HG03196 (cell line): Measurements from ENCODE around the gene PLEKHG2.
"Not testable (repeated sequence)": the region's sequence is repeated elsewhere in the genome, so short reads cannot be mapped to it uniquely, and the experiment has no call there.

Experiments
- ATAC-seq: cut with Tn5 transposase; IDR thresholded peaks from one replicate; pipeline ENCODE4 v1.9.1; 2021; ENCODE audit not compliant: unreplicated experiment

The PLEKHG2 gene, protein sequence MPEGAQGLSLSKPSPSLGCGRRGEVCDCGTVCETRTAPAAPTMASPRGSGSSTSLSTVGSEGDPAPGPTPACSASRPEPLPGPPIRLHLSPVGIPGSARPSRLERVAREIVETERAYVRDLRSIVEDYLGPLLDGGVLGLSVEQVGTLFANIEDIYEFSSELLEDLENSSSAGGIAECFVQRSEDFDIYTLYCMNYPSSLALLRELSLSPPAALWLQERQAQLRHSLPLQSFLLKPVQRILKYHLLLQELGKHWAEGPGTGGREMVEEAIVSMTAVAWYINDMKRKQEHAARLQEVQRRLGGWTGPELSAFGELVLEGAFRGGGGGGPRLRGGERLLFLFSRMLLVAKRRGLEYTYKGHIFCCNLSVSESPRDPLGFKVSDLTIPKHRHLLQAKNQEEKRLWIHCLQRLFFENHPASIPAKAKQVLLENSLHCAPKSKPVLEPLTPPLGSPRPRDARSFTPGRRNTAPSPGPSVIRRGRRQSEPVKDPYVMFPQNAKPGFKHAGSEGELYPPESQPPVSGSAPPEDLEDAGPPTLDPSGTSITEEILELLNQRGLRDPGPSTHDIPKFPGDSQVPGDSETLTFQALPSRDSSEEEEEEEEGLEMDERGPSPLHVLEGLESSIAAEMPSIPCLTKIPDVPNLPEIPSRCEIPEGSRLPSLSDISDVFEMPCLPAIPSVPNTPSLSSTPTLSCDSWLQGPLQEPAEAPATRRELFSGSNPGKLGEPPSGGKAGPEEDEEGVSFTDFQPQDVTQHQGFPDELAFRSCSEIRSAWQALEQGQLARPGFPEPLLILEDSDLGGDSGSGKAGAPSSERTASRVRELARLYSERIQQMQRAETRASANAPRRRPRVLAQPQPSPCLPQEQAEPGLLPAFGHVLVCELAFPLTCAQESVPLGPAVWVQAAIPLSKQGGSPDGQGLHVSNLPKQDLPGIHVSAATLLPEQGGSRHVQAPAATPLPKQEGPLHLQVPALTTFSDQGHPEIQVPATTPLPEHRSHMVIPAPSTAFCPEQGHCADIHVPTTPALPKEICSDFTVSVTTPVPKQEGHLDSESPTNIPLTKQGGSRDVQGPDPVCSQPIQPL (N-terminal part only)

GRCh38 chr19:39412100-39412866 lies at the start of gene PLEKHG2:
Gene PLEKHG2, plus strand, starts transcription at chr19:39412669. Its CDS starts 1,418 bp downstream, at chr19:39414087.
- ATAC-seq: peak; percentile 47

- ATAC-seq: no peak
Observed at GRCh38 chr19:39362682-39363657, 49.5 kb upstream of the PLEKHG2 start.

- ATAC-seq: no peak
Observed at GRCh38 chr19:39363901-39364457, 48.5 kb upstream of the PLEKHG2 start.

DNA sequence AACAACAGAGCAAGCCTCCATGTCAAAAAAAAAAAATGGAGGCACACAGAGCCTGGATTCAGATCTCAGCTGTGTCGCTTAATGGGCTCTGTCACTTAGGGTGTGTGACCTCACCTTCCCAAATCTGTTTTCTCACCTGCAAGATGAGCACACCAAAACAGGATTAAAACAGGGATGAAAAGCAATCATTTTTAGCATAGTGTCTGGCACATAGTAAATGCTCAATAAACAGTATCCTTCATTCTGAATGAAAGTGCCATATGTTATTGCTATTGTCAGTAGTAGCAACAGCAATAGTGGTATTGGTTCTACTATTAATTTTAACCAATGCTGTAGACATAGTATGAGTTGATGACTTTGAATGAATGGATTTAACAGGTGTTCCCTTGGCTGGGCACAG lies 46.9 kb upstream of the PLEKHG2 start:
- no peak for ATAC-seq

- no peak for ATAC-seq
Observed at GRCh38 chr19:39369200-39369599, 43.3 kb upstream of the PLEKHG2 start.

GRCh38 chr19:39370735-39371134 lies 41.7 kb upstream of the PLEKHG2 start:
- no peak for ATAC-seq

- no peak for ATAC-seq
Observed at GRCh38 chr19:39372047-39372802, 40.2 kb upstream of the PLEKHG2 start.

DNA sequence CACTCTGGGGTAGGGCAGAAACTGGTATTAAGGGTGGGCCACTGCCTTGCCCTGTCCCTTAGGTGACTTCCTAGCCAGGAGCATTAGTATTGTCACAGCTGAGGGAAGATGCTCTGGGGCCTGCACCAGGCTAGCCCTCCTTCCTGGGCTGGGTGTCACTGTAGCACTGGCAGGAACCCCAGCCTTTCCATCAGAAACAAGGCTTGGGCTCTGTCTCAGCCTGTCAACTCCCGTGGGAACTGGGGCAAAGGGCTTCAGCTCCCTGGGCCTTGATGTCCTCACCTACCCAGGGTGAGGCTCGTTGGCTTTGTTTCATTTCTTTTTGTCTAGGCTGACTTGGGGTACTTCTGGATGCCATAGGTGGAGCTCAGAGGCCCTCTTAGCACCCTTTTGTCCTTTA lies 39.5 kb upstream of the PLEKHG2 start:
- no peak for ATAC-seq

DNA sequence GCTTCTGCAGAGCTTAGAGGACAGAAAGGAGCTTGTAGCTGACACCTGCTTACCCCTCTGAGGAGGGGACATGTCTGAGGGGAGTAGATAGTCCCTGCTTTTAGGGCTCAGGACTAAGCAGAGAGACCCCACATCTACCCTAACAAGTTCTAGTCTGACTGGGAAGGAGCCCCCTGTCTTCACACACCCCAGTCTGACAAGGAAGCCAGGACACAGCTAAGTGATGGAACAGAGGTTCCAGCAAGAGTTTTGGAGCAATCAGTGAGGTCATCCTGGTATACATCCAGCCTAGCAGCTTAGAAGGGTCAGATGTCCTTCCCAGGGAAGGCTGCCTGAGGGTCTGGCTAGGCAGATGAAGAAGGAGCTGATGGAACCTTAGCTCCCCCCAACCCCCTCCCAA lies 36.5 kb upstream of the PLEKHG2 start:
- no peak for ATAC-seq

DNA sequence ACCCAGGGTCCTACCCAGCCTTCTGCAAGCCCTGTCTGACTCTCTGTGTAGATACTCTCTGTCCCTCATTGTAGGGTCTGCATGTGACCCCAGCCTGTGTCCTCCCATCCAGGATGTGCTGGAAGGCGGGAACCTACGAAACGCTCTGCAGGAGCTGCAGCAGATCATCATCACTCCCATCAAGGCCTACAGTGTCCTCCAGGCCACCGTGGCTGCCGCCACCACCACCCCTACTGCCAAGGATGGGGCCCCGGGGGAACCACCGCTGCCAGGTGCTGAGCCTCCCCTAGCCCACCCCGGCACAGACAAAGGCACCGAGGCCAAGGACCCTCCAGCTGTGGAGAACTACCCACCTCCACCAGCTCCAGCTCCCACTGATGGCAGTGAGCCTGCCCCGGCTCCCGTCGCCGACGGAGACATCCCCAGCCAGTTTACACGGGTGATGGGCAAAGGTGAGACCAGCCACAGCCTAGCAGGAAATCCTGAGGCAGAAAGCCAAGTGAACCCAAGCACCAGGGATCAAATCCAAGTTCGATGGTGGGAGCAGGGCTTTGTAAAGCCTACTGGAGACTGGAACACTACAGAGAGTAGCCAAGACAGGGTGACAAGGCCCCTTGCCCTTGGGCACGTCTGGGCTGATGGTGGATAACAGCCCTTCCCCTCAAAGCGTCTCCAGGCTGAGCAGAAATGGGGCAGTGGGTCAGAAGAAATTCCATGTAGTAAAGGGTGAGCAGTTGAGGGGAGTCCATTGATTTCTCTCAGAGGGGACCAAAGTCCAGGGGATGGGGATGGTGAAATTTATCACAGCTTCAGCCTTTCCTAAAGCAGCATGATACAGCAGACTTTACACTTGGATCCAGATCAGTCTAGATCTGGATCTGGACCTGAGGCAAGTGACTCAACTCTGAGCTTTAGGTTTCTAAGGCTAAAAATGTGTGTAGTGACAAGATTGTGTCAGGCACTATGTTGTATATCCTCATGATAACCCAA lies 34.8 kb upstream of the PLEKHG2 start:
- ATAC-seq: no peak

DNA sequence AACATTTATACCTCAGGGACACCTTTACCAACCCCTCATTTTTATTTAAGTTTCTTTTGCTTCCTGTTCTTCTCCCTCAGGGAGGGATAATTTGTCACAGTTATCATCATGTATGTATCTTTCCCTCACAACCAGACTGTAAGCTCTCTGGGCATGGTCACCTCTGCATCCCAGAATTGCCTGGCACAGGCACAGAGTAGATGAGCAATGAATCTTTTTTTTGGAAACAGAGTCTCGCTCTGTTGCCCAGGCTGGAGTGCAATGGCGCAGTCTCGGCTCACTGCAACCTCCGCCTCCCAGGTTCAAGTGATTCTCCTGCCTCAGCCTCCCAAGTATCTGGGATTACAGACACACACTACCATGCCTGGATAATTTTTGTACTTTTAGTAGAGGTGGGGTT lies 33.1 kb upstream of the PLEKHG2 start:
- ATAC-seq: not testable (repeated sequence)

DNA sequence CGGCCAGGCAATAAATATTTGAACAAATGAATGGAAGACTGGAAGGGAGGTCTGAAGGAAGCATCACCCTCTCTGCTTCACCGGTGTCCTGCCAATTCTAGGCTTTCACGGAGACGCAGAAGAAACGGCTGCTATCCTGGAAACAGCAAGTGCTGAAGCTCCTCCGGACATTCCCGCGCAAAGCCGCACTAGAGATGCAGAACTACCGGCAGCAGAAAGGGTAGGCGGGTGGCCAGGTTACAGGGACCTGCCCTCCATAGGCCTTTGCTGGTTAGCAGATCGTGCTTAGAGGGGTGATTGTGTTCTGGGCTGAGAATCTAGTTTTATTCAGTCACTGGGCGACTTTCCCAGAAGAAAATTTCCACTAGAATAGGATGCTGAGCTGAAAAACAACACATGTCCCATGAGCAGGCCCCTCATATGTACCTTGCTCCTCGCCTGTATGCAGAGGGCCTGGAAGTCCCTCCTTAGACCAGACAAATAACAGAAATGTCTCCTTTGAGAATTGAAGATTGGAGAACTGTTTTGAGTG lies 32.5 kb upstream of the PLEKHG2 start:
- ATAC-seq: no peak

DNA sequence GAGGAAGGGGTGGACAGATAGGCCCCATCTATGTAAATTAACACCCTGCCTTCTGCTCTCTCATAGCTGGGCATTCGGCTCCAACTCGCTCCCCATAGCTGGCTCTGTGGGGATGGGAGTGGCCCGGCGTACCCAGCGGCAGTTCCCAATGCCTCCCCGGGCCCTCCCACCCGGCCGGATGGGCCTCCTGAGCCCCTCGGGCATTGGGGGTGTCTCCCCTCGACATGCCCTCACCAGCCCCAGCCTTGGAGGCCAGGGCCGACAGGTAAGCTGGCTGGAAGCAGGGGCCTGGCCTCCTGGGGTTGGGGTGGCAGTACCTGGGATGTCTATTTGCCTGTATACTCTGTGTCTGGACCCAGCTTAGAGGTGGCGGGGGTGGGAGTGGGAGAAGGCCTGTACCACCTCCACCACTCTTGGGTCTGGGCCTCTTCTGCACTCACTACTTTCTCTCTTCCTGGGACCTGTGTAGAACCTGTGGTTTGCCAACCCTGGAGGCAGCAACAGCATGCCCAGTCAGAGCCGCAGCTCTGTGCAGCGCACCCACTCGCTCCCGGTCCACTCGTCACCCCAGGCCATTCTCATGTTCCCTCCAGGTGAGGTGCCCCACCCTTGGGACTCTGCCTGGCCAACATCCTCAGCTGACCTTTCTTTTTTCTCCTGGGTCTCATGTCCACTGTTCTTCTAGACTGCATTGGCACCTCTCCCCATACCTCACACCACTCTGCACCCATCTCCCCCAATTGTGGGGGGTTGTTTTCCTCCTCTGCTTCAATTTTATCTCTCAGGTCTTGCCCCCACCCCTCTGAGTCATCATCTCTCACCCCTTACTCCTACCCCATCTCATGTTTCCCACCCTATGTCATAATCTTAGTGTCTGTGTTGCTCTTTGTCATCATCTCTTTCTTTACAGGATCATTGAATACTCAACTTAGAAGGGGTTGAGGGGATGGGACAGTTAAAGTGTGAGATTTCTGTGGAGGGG lies 31.7 kb upstream of the PLEKHG2 start:
- no peak for ATAC-seq

DNA sequence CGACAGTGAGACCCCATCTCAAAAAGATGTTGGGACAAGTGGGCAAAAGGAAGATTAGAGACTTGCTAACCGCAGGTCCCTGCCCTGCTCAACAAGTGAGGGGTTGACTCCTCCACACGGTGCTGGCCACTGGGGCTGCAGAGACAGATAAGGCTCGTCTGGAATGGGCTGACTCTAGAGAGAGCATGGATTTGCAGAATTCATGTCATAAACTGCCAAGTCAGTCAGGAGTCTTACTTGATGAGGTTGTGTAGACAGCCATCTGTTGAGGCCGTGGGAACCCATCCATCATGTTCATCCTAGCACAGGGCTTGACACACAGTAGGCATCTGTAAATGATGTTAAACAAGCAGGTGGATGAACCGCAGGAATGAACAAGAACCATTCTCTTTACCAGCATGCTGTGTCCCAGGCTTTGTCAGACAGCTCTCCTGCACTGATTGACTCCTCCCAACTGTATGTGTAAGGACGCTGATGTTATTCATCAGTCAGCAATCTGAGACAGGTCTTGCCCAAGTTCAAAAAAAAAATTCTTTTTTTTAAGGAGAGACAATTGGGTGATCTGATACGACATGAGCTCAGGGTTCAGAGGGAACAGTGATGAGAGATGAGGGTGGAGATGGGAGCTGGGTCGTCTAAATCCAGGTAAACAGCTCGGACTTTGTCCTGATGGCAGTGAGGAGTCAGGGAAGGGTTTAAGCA lies 30.4 kb upstream of the PLEKHG2 start:
- ATAC-seq: no peak
